Activated T-helper 2 cell treated with anti-CD3 and anti-CD28 coated beads, Interferon-gamma antibody, Interleukin-2, Interleukin-4, amounts not matched to agents 10 μg/mL and 5 μg/mL and 100 μg/mL, durations not matched to agents 14 hours and 24 hours and 36 hours (primary cell): ENCODE results near the gene KRT27. TPM values are rescaled to one million over a fixed set of nuclear protein-coding genes. Genes with fewer than 3 reads are reported as not detected.

Experiments used
- DNase-seq: peaks from one replicate; pipeline ENCODE4 v3.0.0; 2021; ENCODE audit warnings: low spot score
- H3K27ac Mint-ChIP-seq: one replicate; pipeline ENCODE4 v1.8.0; 2021; ENCODE audit warnings: mixed read lengths
- H3K27me3 Mint-ChIP-seq: one replicate; pipeline ENCODE4 v1.8.0; 2021; ENCODE audit warnings: low read depth, mixed read lengths
- H3K36me3 Mint-ChIP-seq: one replicate; pipeline ENCODE4 v1.8.0; 2021; ENCODE audit warnings: low read depth, mixed read lengths
- H3K4me1 Mint-ChIP-seq: one replicate; pipeline ENCODE4 v1.8.0; 2021; ENCODE audit warnings: low read depth, mixed read lengths
- H3K4me3 Mint-ChIP-seq: one replicate; pipeline ENCODE4 v1.8.0; 2021; ENCODE audit warnings: low read depth, mild to moderate bottlenecking, moderate library complexity, mixed read lengths
- H3K9me3 Mint-ChIP-seq: one replicate; pipeline ENCODE4 v1.8.0; 2021; ENCODE audit warnings: mixed read lengths
- intact Hi-C: fragments of 100-400 bp; cut with micrococcal nuclease; formaldehyde crosslinking; loops from one replicate; pipeline ENCODE4 v1.15.1; 2023
- total RNA-seq: library from RNA; stranded (reverse); gene quantifications from 2 replicates; pipeline ENCODE4 v1.2.3, GENCODE V29; 2022

The KRT27 gene
- total RNA-seq, 1 donor from 2014 or later = not detected

DNA sequence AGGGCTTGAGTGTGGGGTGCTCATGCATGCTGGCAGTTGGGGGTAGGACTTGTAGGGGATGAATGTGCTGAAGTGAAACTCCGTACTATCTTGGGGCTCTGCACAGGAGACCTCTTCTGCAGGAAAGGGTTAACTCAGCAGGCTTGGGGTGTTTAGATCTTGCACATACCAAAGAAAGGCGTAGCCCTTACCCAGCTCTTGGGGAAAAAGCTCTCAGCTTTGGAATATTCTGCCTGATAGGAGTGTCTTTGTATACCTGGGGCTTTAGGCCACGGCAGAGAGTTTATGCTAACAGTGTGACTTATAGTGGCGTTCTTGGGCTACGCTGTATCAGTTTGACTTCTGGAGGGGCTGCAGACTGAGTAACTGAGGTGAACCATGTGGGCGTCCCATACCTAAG, 48.3 kb downstream of the KRT27 start:
- intact Hi-C loops = no loop called here
- Mint-ChIP-seq H3K4me1 (no peaks in the 10 kb centered on the region), H3K36me3 (no peaks in the 10 kb centered on the region), H3K27me3 (peaks cover 53% of the 10 kb centered on the region), H3K4me3 (no peak overlapping the region), H3K9me3 (no peaks in the 10 kb centered on the region), H3K27ac (no peak overlapping the region)
- no peak for DNase-seq

DNA sequence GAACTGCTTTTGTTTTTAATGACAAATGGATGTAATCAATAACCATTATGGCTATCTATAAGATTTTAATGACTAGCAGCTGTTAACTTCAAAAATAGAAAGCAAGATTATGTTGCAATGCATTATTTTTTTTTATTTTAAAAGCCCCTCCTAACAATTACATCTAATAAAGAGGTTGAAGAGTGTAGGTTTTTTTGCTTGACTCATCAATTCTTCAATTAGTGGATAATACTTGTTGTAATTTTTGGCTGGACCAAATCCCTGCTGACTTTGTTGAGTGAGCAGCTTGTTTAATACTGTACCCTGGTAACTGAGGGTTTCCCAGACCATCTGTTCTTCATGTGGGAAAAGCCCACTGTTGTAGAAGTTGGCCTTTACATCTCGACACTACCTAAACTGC, 51.4 kb downstream of the KRT27 start:
- no peaks in the 10 kb centered on the region for H3K36me3 Mint-ChIP-seq
- H3K4me1 Mint-ChIP-seq = no peaks in the 10 kb centered on the region
- H3K4me3 Mint-ChIP-seq = no peak overlapping the region
- H3K27me3 Mint-ChIP-seq = peaks cover 55% of the 10 kb centered on the region
- no peaks in the 10 kb centered on the region for H3K9me3 Mint-ChIP-seq
- no peak overlapping the region for H3K27ac Mint-ChIP-seq
- DNase-seq = no peak
- intact Hi-C loops = no loop called here

DNA sequence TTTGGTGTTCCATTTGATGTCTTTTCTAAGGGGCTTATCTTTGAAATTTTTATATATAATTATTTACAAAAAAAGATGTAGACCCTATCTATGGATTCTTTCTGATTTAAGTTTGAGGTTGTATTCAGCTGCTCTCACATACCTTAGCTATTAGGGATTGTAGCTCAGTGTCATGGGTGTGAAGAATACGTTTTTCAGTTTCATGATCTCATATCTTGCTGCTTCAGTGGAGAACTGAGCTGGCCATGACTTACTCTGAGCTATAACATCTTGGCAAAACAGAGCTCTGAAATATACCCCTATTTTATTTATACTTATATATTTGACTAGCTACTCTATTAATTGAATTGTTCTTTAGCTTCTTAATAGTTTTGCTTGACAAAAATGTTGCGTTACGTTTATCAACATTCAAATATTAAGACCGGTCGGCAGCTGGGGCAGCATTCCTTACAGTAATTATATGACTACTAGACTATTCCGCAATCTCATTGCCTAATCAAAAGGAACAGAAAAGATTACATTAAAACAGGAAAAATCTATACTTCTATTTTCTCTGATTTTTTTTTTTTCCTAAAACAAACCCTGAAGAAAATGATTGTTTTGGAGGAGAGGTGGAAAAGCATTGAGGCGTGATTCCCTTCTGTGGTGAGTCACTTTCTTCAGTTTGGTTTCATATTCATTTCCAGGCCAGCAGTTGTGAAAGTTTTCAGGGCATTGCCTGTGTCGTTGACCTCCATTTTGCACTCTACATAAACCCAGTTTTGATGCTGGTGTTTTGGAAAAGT, 54.7 kb downstream of the KRT27 start:
- intact Hi-C loops = loop anchor here (2.0 kb wide), 1 partner anchor 107 kb away; no protein-coding TSS in a partner anchor
- Mint-ChIP-seq H3K9me3 (no peaks in the 10 kb centered on the region), H3K27ac (no peak overlapping the region), H3K36me3 (no peaks in the 10 kb centered on the region), H3K4me1 (no peaks in the 10 kb centered on the region), H3K27me3 (peaks cover 48% of the 10 kb centered on the region), H3K4me3 (no peak overlapping the region)
- no peak for DNase-seq

DNA sequence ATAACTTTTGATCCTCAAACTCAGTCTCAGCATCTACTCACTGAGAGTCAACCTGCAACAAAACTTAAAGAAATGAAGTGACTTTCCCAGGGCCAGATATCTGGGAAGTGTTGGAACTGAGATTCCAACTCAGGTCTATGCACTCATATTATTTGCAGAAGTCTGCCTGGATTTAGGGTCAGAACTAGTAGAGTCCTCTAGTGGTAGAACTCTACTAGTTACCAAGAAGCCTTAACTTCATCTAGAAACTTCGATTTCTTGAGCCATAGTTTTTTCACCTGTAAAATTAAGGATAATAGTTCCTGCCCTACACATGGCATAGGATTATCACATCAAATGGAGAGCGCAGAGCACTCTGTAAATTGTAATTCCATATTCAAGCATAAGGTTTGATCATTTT, 55.4 kb downstream of the KRT27 start:
- intact Hi-C loops = loop anchor here (2.0 kb wide), 1 partner anchor 106 kb away; no protein-coding TSS in a partner anchor
- Mint-ChIP-seq H3K27me3 (peaks cover 43% of the 10 kb centered on the region), H3K27ac (no peak overlapping the region), H3K36me3 (no peaks in the 10 kb centered on the region), H3K4me1 (no peaks in the 10 kb centered on the region), H3K4me3 (no peak overlapping the region), H3K9me3 (no peaks in the 10 kb centered on the region)
- no peak for DNase-seq

Other genes with a start within 250 kb of the KRT27 start
- 367 and 374 TPM in 2 replicates for gene CCR7, start 217.1 kb downstream of the KRT27 start, total RNA-seq
- gene SMARCE1, start 134.7 kb downstream of the KRT27 start, total RNA-seq = 126 and 131 TPM in 2 replicates
- 0.43 TPM in 1 of 2 replicates, not detected in the other for gene KRT222, start 117.4 kb downstream of the KRT27 start, total RNA-seq
- not detected in 2 replicates for gene KRT24, start 78.8 kb downstream of the KRT27 start, total RNA-seq
- not detected in 2 replicates for gene KRT25, start 27.2 kb downstream of the KRT27 start, total RNA-seq
- gene KRT26, start 10.3 kb downstream of the KRT27 start, total RNA-seq = not detected in 2 replicates
- not detected in 2 replicates for gene KRT28, start 17.4 kb upstream of the KRT27 start, total RNA-seq
- 27.8 and 29.1 TPM in 2 replicates for gene KRT10, start 40.1 kb upstream of the KRT27 start, total RNA-seq
- gene KRT12, start 84.7 kb upstream of the KRT27 start, total RNA-seq = not detected in 2 replicates
- not detected in 2 replicates for gene KRT20, start 102.7 kb upstream of the KRT27 start, total RNA-seq
- gene KRT23, start 155.1 kb upstream of the KRT27 start, total RNA-seq = not detected in 2 replicates
- gene KRT39, start 184.4 kb upstream of the KRT27 start, total RNA-seq = not detected in 2 replicates
- gene KRT40, start 201.8 kb upstream of the KRT27 start, total RNA-seq = not detected in 2 replicates
- not detected in 2 replicates for gene KRTAP3-3, start 211.6 kb upstream of the KRT27 start, total RNA-seq
- not detected in 2 replicates for gene KRTAP3-2, start 217.4 kb upstream of the KRT27 start, total RNA-seq
- not detected in 2 replicates for gene KRTAP3-1, start 226.6 kb upstream of the KRT27 start, total RNA-seq
- not detected in 2 replicates for gene KRTAP1-5, start 244.7 kb upstream of the KRT27 start, total RNA-seq
- gene KRTAP1-4, start 247.6 kb upstream of the KRT27 start, total RNA-seq = not detected in 2 replicates